HUES48 (cell line): Measurements from ENCODE around the gene ACSL3.

Experiments
- H3K27ac ChIP-seq: one replicate; pipeline ENCODE4 v1.7.0; 2013; ENCODE audit warnings: low read depth, low read length, inconsistent platforms
- H3K27me3 ChIP-seq: 2 replicates; pipeline ENCODE4 v1.6.1; 2013; ENCODE audit warnings: mild to moderate bottlenecking, low read length; ENCODE audit not compliant: control insufficient read depth, insufficient read depth
- H3K36me3 ChIP-seq: 2 replicates; pipeline ENCODE4 v1.6.1; 2013; ENCODE audit warnings: low read length; ENCODE audit not compliant: control insufficient read depth, insufficient read depth
- H3K4me1 ChIP-seq: 2 replicates; pipeline ENCODE4 v1.6.1; 2013; ENCODE audit warnings: mild to moderate bottlenecking, low read length; ENCODE audit not compliant: control insufficient read depth, insufficient read depth
- H3K4me3 ChIP-seq: 2 replicates; pipeline ENCODE4 v1.5.1; 2013; ENCODE audit warnings: mild to moderate bottlenecking, low read depth, low read length
- H3K9ac ChIP-seq: 2 replicates; pipeline ENCODE4 v1.6.1; 2013; ENCODE audit warnings: mild to moderate bottlenecking, low read depth, low read length, moderate library complexity
- H3K9me3 ChIP-seq: 2 replicates; pipeline ENCODE4 v1.6.1; 2013; ENCODE audit warnings: low read length; ENCODE audit not compliant: control insufficient read depth, insufficient read depth

Gene ACSL3

DNA sequence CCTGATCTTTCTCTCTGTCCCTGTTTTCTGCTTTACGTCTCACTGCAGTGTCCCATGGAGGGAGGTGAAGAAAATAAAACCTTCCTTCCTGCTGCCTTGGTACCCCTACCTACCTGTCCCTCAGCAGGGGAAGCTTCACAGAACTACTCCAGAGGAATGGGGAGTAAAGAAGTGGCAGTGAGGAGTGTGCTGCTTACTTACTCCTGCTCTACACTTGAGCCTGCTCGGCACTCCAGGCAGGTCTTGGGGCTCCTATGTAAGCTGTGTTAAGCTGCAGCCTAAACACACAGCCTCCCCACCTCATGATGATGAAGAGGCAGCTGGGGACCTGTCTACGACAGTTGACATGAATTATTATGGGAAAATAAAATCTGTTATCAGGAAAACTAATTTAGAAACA lies 72.6 kb downstream of the ACSL3 start:
- Histone ChIP-seq H3K9ac (no peak overlapping the region), H3K27me3 (no peaks in the 10 kb centered on the region), H3K4me1 (no peaks in the 10 kb centered on the region), H3K4me3 (no peak overlapping the region), H3K27ac (no peak overlapping the region), H3K9me3 (no peaks in the 10 kb centered on the region), H3K36me3 (peaks cover 62% of the 10 kb centered on the region)

DNA sequence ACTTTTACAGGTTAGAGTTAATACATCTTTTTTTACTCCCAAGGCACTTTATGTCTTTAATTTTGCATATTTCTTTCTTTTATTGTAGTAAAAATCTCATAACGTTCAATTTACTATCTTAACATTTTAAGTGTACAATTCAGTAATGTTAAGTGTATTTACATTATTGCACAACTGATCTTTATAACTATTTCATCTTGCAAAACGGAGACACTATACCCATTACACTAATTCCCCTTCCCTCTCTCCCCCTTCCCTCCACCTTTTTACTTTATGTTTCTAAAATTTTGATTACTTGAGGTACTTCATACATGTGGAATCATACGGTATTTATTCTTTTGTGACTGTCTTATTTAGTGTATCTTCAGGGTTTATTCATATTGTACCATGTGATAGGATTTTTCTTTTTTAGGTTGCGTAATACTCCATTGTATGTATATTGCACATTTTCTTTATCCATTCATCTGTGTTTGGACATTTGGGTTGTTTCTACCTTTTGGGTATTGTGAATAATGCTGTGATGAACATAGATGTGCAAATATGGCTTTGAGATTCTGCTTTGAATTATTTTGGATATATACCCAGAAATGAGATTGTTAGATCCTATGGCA lies 75.0 kb downstream of the ACSL3 start:
- no peaks in the 10 kb centered on the region for H3K9me3 ChIP-seq
- H3K36me3 ChIP-seq, result peaks cover 58% of the 10 kb centered on the region
- no peak overlapping the region for H3K27ac ChIP-seq
- peaks cover 8% of the 10 kb centered on the region; the same call in 1 of the 2 replicates for H3K4me1 ChIP-seq
- no peaks in the 10 kb centered on the region for H3K27me3 ChIP-seq
- no peak overlapping the region for H3K9ac ChIP-seq
- H3K4me3 ChIP-seq, result no peak overlapping the region

DNA sequence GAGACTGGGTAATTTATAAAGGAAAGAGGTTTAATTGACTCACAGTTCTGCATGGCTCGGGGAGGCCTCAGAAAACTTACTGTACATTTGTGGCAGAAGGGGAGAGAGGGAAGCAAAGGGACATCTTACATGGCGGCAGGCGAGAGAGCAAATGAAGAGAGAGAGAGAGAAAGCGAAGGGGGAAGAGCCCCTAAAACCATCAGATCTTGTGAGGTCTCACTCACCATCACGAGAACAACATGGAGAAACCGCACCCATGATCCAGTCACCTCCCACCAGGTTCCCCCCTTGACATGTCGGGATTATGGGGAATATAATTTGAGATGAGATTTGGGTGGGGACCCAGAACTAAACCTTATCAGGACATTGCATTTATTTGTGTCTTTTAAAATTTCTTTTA lies 75.9 kb downstream of the ACSL3 start:
- Histone ChIP-seq H3K9ac (no peak overlapping the region), H3K4me3 (no peak overlapping the region), H3K36me3 (peaks cover 54% of the 10 kb centered on the region), H3K27ac (no peak overlapping the region), H3K4me1 (peaks cover 8% of the 10 kb centered on the region; the same call in 1 of the 2 replicates), H3K9me3 (no peaks in the 10 kb centered on the region), H3K27me3 (no peaks in the 10 kb centered on the region)

DNA sequence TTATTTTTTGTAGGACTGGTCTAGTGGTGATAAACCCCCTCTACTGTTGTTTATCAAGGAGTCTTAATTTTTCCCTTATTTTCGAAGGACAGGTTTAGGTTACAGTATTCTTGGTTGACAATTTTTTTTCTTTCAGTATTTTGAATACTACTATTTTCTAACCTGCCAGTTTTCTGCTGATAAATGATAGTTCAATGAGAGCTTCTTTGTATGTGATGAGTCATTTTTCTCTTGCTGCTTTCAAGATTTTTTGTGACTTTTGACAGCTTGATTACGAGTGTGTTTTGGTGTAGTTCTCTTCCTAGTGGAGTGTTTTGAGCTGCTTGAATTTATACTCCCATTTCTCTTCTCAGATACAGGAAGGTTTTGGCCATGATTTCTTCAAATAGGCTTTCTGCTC lies 77.5 kb downstream of the ACSL3 start:
- Histone ChIP-seq H3K36me3 (peaks cover 46% of the 10 kb centered on the region), H3K4me3 (no peak overlapping the region)

DNA sequence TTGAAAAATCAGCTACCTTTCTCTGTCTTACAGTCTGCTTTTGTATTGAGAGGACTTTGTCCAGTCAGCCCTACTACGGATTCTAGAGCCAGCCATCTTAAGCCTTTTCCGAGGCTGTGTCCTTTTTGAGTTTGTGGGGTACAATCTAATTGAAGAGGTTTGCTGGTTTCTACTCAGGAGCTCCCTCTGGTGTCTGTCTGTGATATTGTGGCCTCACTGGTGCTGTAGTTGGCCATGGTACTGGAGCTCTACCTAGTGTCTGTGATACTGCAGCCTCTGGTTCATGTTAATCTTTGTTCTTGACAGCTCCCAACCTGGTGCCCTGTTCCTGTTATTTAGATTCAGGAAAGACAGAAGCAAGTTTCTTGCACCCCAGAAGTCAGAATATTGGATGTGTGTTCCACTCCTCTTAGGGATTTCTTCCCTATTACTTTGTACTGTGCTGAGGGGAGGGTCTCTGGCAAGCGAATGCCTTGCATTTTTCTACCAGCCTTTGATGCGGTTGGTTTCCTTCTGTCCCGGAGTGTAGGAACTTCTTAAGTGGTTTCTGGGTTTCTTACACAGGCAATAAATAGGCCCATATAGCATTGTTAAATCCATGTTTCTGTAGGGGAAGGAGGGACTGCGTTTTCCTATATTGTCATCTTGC lies 78.5 kb downstream of the ACSL3 start:
- Histone ChIP-seq H3K36me3 (peaks cover 35% of the 10 kb centered on the region), H3K4me3 (no peak overlapping the region), H3K27ac (no peak overlapping the region), H3K9me3 (no peaks in the 10 kb centered on the region), H3K4me1 (peaks cover 14% of the 10 kb centered on the region), H3K9ac (no peak overlapping the region), H3K27me3 (no peaks in the 10 kb centered on the region)

More for the DNA sequence above, 77.5 kb downstream of the ACSL3 start:
- Histone ChIP-seq H3K4me1 (peaks cover 8% of the 10 kb centered on the region; the same call in 1 of the 2 replicates), H3K9me3 (no peaks in the 10 kb centered on the region), H3K9ac (no peak overlapping the region), H3K27ac (no peak overlapping the region), H3K27me3 (no peaks in the 10 kb centered on the region)

DNA sequence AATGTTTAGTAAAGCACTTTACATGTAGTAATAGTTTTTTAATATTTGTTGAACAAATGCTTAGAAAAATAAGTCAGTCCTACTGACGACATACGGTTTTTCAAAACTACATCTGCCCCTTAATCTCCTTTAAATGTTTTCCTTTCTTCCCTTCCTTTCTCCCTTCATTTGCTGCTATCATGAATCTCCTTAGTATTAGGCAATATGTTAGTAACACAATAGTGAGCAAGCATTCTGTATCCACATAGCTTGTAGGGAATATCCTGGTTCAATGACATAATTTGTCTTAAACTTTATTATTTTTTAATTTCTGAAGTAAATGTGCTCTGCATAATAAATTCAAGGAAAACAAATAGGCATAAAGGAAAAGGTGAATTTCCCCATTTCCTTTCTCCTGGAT lies 79.1 kb downstream of the ACSL3 start:
- no peak overlapping the region for H3K27ac ChIP-seq
- H3K9ac ChIP-seq, result no peak overlapping the region
- H3K4me3 ChIP-seq, result no peak overlapping the region
- no peaks in the 10 kb centered on the region for H3K27me3 ChIP-seq
- H3K4me1 ChIP-seq, result peaks cover 20% of the 10 kb centered on the region
- H3K36me3 ChIP-seq, result peaks cover 29% of the 10 kb centered on the region
- H3K9me3 ChIP-seq, result no peaks in the 10 kb centered on the region

DNA sequence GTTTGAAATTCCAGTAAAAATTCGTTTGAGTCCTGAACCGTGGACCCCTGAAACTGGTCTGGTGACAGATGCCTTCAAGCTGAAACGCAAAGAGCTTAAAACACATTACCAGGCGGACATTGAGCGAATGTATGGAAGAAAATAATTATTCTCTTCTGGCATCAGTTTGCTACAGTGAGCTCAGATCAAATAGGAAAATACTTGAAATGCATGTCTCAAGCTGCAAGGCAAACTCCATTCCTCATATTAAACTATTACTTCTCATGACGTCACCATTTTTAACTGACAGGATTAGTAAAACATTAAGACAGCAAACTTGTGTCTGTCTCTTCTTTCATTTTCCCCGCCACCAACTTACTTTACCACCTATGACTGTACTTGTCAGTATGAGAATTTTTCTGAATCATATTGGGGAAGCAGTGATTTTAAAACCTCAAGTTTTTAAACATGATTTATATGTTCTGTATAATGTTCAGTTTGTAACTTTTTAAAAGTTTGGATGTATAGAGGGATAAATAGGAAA lies 80.7 kb downstream of the ACSL3 start:
- Histone ChIP-seq H3K27ac (no peak overlapping the region), H3K27me3 (no peaks in the 10 kb centered on the region), H3K36me3 (peaks cover 15% of the 10 kb centered on the region), H3K4me1 (peaks cover 31% of the 10 kb centered on the region), H3K4me3 (no peak overlapping the region), H3K9me3 (no peaks in the 10 kb centered on the region), H3K9ac (no peak overlapping the region)

DNA sequence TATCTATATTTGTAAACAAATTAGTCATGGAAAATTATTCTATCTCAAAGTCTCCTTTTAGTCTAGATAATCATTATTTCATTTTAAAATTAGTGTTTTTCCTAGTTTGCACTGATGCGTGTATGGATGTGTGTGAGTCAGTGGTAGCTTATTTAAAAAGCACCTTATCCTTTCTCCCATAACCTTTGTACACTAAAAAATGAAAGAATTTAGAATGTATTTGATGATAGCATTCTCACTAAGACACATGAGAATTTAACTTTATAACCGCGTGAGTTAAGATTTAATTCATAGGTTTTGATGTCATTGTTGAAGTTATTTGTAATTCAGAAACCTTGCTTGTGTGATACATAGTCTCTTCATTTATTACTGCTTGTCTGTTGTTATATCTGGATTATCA lies 81.7 kb downstream of the ACSL3 start:
- no peaks in the 10 kb centered on the region for H3K27me3 ChIP-seq
- H3K36me3 ChIP-seq, result peaks cover 15% of the 10 kb centered on the region
- no peaks in the 10 kb centered on the region for H3K9me3 ChIP-seq
- no peak overlapping the region for H3K27ac ChIP-seq
- peaks cover 31% of the 10 kb centered on the region for H3K4me1 ChIP-seq
- no peak overlapping the region for H3K9ac ChIP-seq
- H3K4me3 ChIP-seq, result no peak overlapping the region

DNA sequence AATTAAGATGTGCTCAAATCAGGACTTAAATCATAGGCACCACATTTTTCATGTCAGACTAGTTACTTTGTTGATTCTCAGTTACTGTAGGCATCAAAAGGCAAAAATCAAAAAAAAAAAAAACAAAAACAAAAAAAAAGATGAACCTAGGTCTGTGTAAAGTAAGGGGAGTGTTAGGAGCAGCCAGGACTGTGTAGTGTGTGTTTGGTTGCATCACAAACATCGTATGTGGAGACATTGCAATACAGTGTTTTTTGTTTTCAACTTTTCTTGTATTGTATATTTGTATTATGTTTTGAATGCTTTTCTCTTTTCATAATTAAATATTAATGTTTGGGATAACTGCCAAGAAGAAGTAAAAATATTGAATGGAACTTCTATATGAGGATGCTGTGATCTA lies 82.1 kb downstream of the ACSL3 start:
- Histone ChIP-seq H3K4me1 (peaks cover 31% of the 10 kb centered on the region), H3K27ac (no peak overlapping the region), H3K9me3 (no peaks in the 10 kb centered on the region), H3K27me3 (no peaks in the 10 kb centered on the region), H3K4me3 (no peak overlapping the region), H3K36me3 (peaks cover 15% of the 10 kb centered on the region), H3K9ac (no peak overlapping the region)

DNA sequence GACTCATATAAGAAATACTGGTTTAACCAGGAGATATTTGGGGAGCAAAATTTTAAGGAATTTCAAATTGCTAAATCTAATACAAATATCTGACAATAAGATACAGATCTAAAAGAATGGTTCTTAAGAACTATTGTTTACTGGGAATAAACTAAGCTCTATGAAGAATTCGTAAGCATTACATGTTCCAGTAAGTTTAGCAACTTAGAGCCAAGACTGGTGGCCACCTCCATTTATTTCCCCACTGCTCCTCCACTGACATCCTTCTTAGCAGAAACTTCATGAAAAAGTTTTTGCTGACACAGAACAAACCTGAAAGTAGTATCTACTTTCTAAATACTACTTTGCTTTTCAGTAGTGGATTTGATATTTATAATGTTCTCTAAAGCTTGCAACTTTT lies 83.0 kb downstream of the ACSL3 start:
- H3K27me3 ChIP-seq, result no peaks in the 10 kb centered on the region
- H3K27ac ChIP-seq, result no peak overlapping the region
- H3K9me3 ChIP-seq, result no peaks in the 10 kb centered on the region
- peaks cover 15% of the 10 kb centered on the region for H3K36me3 ChIP-seq
- no peak overlapping the region for H3K4me3 ChIP-seq
- H3K4me1 ChIP-seq, result peaks cover 31% of the 10 kb centered on the region
- no peak overlapping the region for H3K9ac ChIP-seq

DNA sequence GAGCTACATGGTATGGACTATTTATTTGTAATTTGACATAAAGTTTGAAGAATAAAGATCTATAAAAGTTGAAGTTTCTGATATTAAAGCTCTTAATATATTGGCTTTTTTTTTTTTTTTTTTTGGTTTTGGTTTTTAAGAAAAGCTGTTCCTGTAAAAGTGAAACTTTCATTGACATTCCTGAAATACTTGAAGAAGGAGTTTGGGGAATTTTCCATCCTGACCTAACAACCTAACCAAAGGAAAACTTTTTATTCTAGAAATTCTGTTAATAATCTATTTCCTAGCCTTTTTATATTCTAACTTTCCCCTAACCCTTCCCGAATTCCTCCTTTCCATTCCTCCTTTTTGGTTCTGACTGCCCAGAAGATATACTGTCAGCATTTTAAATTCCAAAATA lies 83.7 kb downstream of the ACSL3 start:
- Histone ChIP-seq H3K4me3 (no peak overlapping the region), H3K36me3 (peaks cover 15% of the 10 kb centered on the region), H3K4me1 (peaks cover 28% of the 10 kb centered on the region), H3K27me3 (no peaks in the 10 kb centered on the region), H3K27ac (no peak overlapping the region), H3K9me3 (no peaks in the 10 kb centered on the region), H3K9ac (no peak overlapping the region)
